AG09309 (cell line): Measurements from ENCODE around the gene TRIM24.

Experiments
- DNase-seq: peaks from one replicate; pipeline ENCODE4 v3.0.0-alpha.2; 2010; ENCODE audit warnings: low read depth
- H3K4me3 ChIP-seq: 2 replicates; pipeline ENCODE4 v1.5.1; 2011; ENCODE audit warnings: mild to moderate bottlenecking, low read depth, low read length, moderate library complexity; ENCODE audit not compliant: control insufficient read depth
- CTCF ChIP-seq: IDR thresholded peaks from 2 replicates; pipeline ENCODE4 v1.5.1; 2011; ENCODE audit warnings: mild to moderate bottlenecking, low read depth, low read length, inconsistent platforms; ENCODE audit not compliant: insufficient read depth, control insufficient read depth; ENCODE audit errors: missing control alignments

Gene TRIM24

GRCh38 chr7:138610671-138611170, 150.7 kb downstream of the TRIM24 start:
- H3K4me3 ChIP-seq = no peak overlapping the region
- no peak for DNase-seq
- no peak for TF ChIP-seq CTCF

- no peak for TF ChIP-seq CTCF
- no peak overlapping the region for H3K4me3 ChIP-seq
- no peak for DNase-seq
These were observed 153.6 kb downstream of the TRIM24 start for GRCh38 chr7:138613630-138614029.

- TF ChIP-seq CTCF = no peak
- H3K4me3 ChIP-seq = no peak overlapping the region
These were observed 156.0 kb downstream of the TRIM24 start for GRCh38 chr7:138616085-138616484.

GRCh38 chr7:138618506-138618905, 158.4 kb downstream of the TRIM24 start:
- DNase-seq = no peak
- no peak for TF ChIP-seq CTCF
- H3K4me3 ChIP-seq = no peak overlapping the region

More at GRCh38 chr7:138616085-138616484, 156.0 kb downstream of the TRIM24 start:
- DNase-seq = no peak

- DNase-seq = no peak
- no peak for TF ChIP-seq CTCF
- H3K4me3 ChIP-seq = no peak overlapping the region
These were observed 158.9 kb downstream of the TRIM24 start for GRCh38 chr7:138618933-138619332.

GRCh38 chr7:138622841-138623240, 162.8 kb downstream of the TRIM24 start:
- no peak for DNase-seq
- H3K4me3 ChIP-seq = no peak overlapping the region
- TF ChIP-seq CTCF = no peak
